HEK293 (cell line): ENCODE measurements around the gene SAE1.

Experiments
- CTCF ChIP-seq: fragments of 450-650 bp; formaldehyde crosslinking; IDR thresholded peaks from 2 replicates; pipeline ENCODE4 v1.5.1; 2016; ENCODE audit warnings: missing biosample characterization, missing genetic modification characterization
- FEZF1 ChIP-seq: fragments of 450-650 bp; formaldehyde crosslinking; IDR thresholded peaks from 2 replicates; pipeline ENCODE4 v1.5.1; 2016; ENCODE audit warnings: missing biosample characterization, missing genetic modification characterization
- GFI1B ChIP-seq: fragments of 450-650 bp; formaldehyde crosslinking; IDR thresholded peaks from 2 replicates; pipeline ENCODE4 v1.5.1; 2016; ENCODE audit warnings: missing biosample characterization, missing genetic modification characterization
- HOXC10 ChIP-seq: sonication (generic); formaldehyde crosslinking; IDR thresholded peaks from 2 replicates; pipeline ENCODE4 v1.8.1; 2023; ENCODE audit warnings: mild to moderate bottlenecking, missing genetic modification reagents
- KLF10 ChIP-seq: fragments of 450-650 bp; IDR thresholded peaks from 2 replicates; pipeline ENCODE4 v1.5.1; 2018; ENCODE audit warnings: missing biosample characterization, mild to moderate bottlenecking, missing genetic modification characterization
- KLF9 ChIP-seq: fragments of 450-650 bp; formaldehyde crosslinking; IDR thresholded peaks from 2 replicates; pipeline ENCODE4 v1.5.1; 2016; ENCODE audit warnings: missing biosample characterization, missing genetic modification characterization, low read depth
- PATZ1 ChIP-seq: fragments of 450-650 bp; formaldehyde crosslinking; IDR thresholded peaks from 2 replicates; pipeline ENCODE4 v1.5.1; 2016; ENCODE audit warnings: missing biosample characterization, missing genetic modification characterization
- SP3 ChIP-seq: fragments of 450-650 bp; formaldehyde crosslinking; IDR thresholded peaks from 2 replicates; pipeline ENCODE4 v1.5.1; 2016; ENCODE audit warnings: missing biosample characterization, missing genetic modification characterization
- SP7 ChIP-seq: fragments of 450-650 bp; formaldehyde crosslinking; IDR thresholded peaks from 2 replicates; pipeline ENCODE4 v1.5.1; 2016; ENCODE audit warnings: missing biosample characterization, missing genetic modification characterization
- ZBTB11 ChIP-seq: fragments of 450-650 bp; formaldehyde crosslinking; conservative IDR thresholded peaks from 2 replicates; pipeline ENCODE4 v1.5.1; 2016; ENCODE audit warnings: low read depth, missing biosample characterization, missing genetic modification characterization
- ZFP41 ChIP-seq: fragments of 450-650 bp; formaldehyde crosslinking; IDR thresholded peaks from 2 replicates; pipeline ENCODE4 v1.5.1; 2016; ENCODE audit warnings: missing biosample characterization, missing genetic modification characterization, borderline replicate concordance
- ZNF10 ChIP-seq: fragments of 450-650 bp; formaldehyde crosslinking; IDR thresholded peaks from 2 replicates; pipeline ENCODE4 v1.5.1; 2017; ENCODE audit warnings: missing biosample characterization, missing genetic modification characterization
- ZNF157 ChIP-seq: fragments of 450-650 bp; formaldehyde crosslinking; IDR thresholded peaks from 2 replicates; pipeline ENCODE4 v1.5.1; 2016; ENCODE audit warnings: missing biosample characterization, missing genetic modification characterization
- ZNF2 ChIP-seq: fragments of 450-650 bp; formaldehyde crosslinking; IDR thresholded peaks from 2 replicates; pipeline ENCODE4 v1.5.1; 2016; ENCODE audit warnings: missing biosample characterization, missing genetic modification characterization
- ZNF324 ChIP-seq: fragments of 450-650 bp; formaldehyde crosslinking; IDR thresholded peaks from 2 replicates; pipeline ENCODE4 v1.5.1; 2016; ENCODE audit warnings: missing biosample characterization, missing genetic modification characterization
- ZNF335 ChIP-seq: fragments of 450-650 bp; formaldehyde crosslinking; conservative IDR thresholded peaks from 2 replicates; pipeline ENCODE4 v1.5.1; 2016; ENCODE audit warnings: missing biosample characterization, missing genetic modification characterization
- ZNF518A ChIP-seq: fragments of 450-650 bp; formaldehyde crosslinking; conservative IDR thresholded peaks from 2 replicates; pipeline ENCODE4 v1.5.1; 2016; ENCODE audit warnings: low read depth, missing biosample characterization, missing genetic modification characterization
- ZNF530 ChIP-seq: fragments of 450-650 bp; formaldehyde crosslinking; IDR thresholded peaks from 2 replicates; pipeline ENCODE4 v1.5.1; 2016; ENCODE audit warnings: low read depth, missing biosample characterization, missing genetic modification characterization
- ZNF596 ChIP-seq: fragments of 450-650 bp; IDR thresholded peaks from 2 replicates; pipeline ENCODE4 v1.5.0; 2018; ENCODE audit warnings: missing biosample characterization, mild to moderate bottlenecking, missing genetic modification characterization, moderate library complexity
- ZNF639 ChIP-seq: fragments of 450-650 bp; formaldehyde crosslinking; IDR thresholded peaks from 2 replicates; pipeline ENCODE4 v1.5.1; 2016; ENCODE audit warnings: missing biosample characterization, missing genetic modification characterization
- ZNF660 ChIP-seq: fragments of 450-650 bp; IDR thresholded peaks from 2 replicates; pipeline ENCODE4 v1.5.1; 2018; ENCODE audit warnings: missing biosample characterization, mild to moderate bottlenecking, missing genetic modification characterization
- ZNF677 ChIP-seq: fragments of 450-650 bp; IDR thresholded peaks from 2 replicates; pipeline ENCODE4 v1.5.0; 2018; ENCODE audit warnings: missing biosample characterization, mild to moderate bottlenecking, missing genetic modification characterization, moderate library complexity
- ZNF776 ChIP-seq: fragments of 450-650 bp; formaldehyde crosslinking; IDR thresholded peaks from 2 replicates; pipeline ENCODE4 v1.5.0; 2017; ENCODE audit warnings: missing biosample characterization, missing genetic modification characterization, borderline replicate concordance
- ZNF837 ChIP-seq: fragments of 450-650 bp; formaldehyde crosslinking; IDR thresholded peaks from 2 replicates; pipeline ENCODE4 v1.5.1; 2016; ENCODE audit warnings: missing biosample characterization, missing genetic modification characterization
- ZSCAN23 ChIP-seq: fragments of 450-650 bp; formaldehyde crosslinking; IDR thresholded peaks from 2 replicates; pipeline ENCODE4 v1.5.1; 2016; ENCODE audit warnings: missing biosample characterization, missing genetic modification characterization

Gene SAE1

GRCh38 chr19:47112166-47112996, 18.3 kb upstream of the SAE1 start (continued):
- TF ChIP-seq ZFP41 (tag by site-specific recombination) (no peak), HOXC10 (CRISPR knock-in tag) (0 out of 2 replicates have a peak, but pooled peaks have one; percentile 77), SP7 (tag by site-specific recombination) (peak; percentile 19), KLF10 (peak; percentile 46; the same call in 1 of the 2 replicates), ZNF837 (no peak), ZNF639 (tag by site-specific recombination) (peak; percentile 19; the same call in 1 of the 2 replicates), ZNF596 (peak; percentile 99), SP3 (peak; percentile 94), ZBTB11 (tag by site-specific recombination) (0 out of 2 replicates have a peak, but pooled peaks have one; percentile 42), ZNF660 (no peak; the same call in none of the 2 replicates), FEZF1 (tag by site-specific recombination) (peak; percentile 75; the same call in 1 of the 2 replicates), KLF9 (tag by site-specific recombination) (peak; percentile 80), ZNF530 (tag by site-specific recombination) (no peak), ZNF157 (tag by site-specific recombination) (no peak), ZNF518A (tag by site-specific recombination) (no peak), ZSCAN23 (no peak), CTCF (peak; percentile 67), GFI1B (tag by site-specific recombination) (0 out of 2 replicates have a peak, but pooled peaks have one; percentile 49), PATZ1 (tag by site-specific recombination) (peak; percentile 89), ZNF2 (peak; percentile 72; the same call in 1 of the 2 replicates), ZNF10 (peak; percentile 63; the same call in 1 of the 2 replicates), ZNF776 (no peak), ZNF677 (no peak), ZNF324 (tag by site-specific recombination) (peak; percentile 27; the same call in 1 of the 2 replicates), ZNF335 (tag by site-specific recombination) (0 out of 2 replicates have a peak, but pooled peaks have one; percentile 14)
